Fibroblast of lung (primary cell): ENCODE measurements around the gene PPIL6. TPM values are rescaled to one million over a fixed set of nuclear protein-coding genes. Genes with fewer than 3 reads are reported as not detected.
A peak's percentile ranks its signal among the peaks of the same experiment; 100 is the strongest.

ENCODE experiments used
- DNase-seq, 2 donors: peaks; one replicate each; pipeline versions ENCODE4 v3.0.0 to v3.0.0-alpha.2; 2010; ENCODE audit warnings: low read depth in 2 of 2
- H2AFZ ChIP-seq: 2 replicates; pipeline ENCODE4 v1.5.1; 2012; ENCODE audit warnings: low read length, control low read depth, inconsistent platforms
- H3K27ac ChIP-seq: 2 replicates; pipeline ENCODE4 v1.5.1; 2011; ENCODE audit warnings: low read length, control low read depth; ENCODE audit not compliant: insufficient read depth
- H3K27me3 ChIP-seq: 2 replicates; pipeline ENCODE4 v1.5.1; 2011; ENCODE audit warnings: mild to moderate bottlenecking, low read length; ENCODE audit not compliant: control insufficient read depth, insufficient read depth
- H3K36me3 ChIP-seq: 2 replicates; pipeline ENCODE4 v1.5.1; 2011; ENCODE audit warnings: low read length; ENCODE audit not compliant: control insufficient read depth, insufficient read depth
- H3K4me1 ChIP-seq: 2 replicates; pipeline ENCODE4 v1.5.1; 2011; ENCODE audit warnings: low read length; ENCODE audit not compliant: control insufficient read depth, insufficient read depth; ENCODE audit errors: extremely low read depth
- H3K4me2 ChIP-seq: 2 replicates; pipeline ENCODE4 v1.5.1; 2011; ENCODE audit warnings: low read length, control low read depth; ENCODE audit not compliant: insufficient read depth; ENCODE audit errors: extremely low read depth
- H3K4me3 ChIP-seq, 4 experiments: fragments of 200-600 bp in 1 of 4; sonication (generic) in 1 of 4; replicated peaks in 1 of 4; 2 replicates each; pipeline ENCODE4 v1.5.1; 2011 to 2016; ENCODE audit warnings: low read length in 4 of 4, low read depth in 3 of 4, mild to moderate bottlenecking in 3 of 4, control low read depth in 2 of 4, inconsistent platforms in 1 of 4, mixed read lengths in 1 of 4; ENCODE audit not compliant: insufficient read depth in 1 of 4; ENCODE audit errors: control extremely low read depth in 1 of 4
- H3K79me2 ChIP-seq: 2 replicates; pipeline ENCODE4 v1.5.1; 2012; ENCODE audit warnings: mild to moderate bottlenecking, low read length, inconsistent platforms; ENCODE audit not compliant: control insufficient read depth, insufficient read depth
- H3K9ac ChIP-seq: 2 replicates; pipeline ENCODE4 v1.5.1; 2011; ENCODE audit warnings: mild to moderate bottlenecking, low read length, control low read depth; ENCODE audit not compliant: insufficient read depth
- H3K9me3 ChIP-seq: 2 replicates; pipeline ENCODE4 v1.5.1; 2012; ENCODE audit warnings: low read depth, low read length; ENCODE audit not compliant: control insufficient read depth, insufficient read depth
- H4K20me1 ChIP-seq: 2 replicates; pipeline ENCODE4 v1.5.1; 2011; ENCODE audit warnings: low read length; ENCODE audit not compliant: control insufficient read depth, insufficient read depth; ENCODE audit errors: extremely low read depth
- CTCF ChIP-seq, 2 donors: IDR thresholded peaks in 1 of 2; conservative IDR thresholded peaks in 1 of 2; 1 replicate in 1 of 2; 2 replicates in 1 of 2; pipeline ENCODE4 v1.5.1; 2011 to 2012; ENCODE audit warnings: low read length in 2 of 2, control low read depth in 1 of 2, inconsistent platforms in 1 of 2, low read depth in 1 of 2, mild to moderate bottlenecking in 1 of 2
- EZH2 ChIP-seq: IDR thresholded peaks from 2 replicates; pipeline ENCODE4 v1.5.1; 2012; ENCODE audit warnings: low read length, control low read depth, mild to moderate bottlenecking; ENCODE audit errors: missing control alignments
- polyA minus RNA-seq: library from RNA; depleted of rRNA, polyadenylated mRNA; stranded (reverse); fragments of >200 nt; gene quantifications from 2 replicates; pipeline ENCODE4 v1.2.3, GENCODE V29; 2011; ENCODE audit warnings: low replicate concordance
- polyA plus RNA-seq, 2 donors: library from polyadenylated mRNA; depleted of rRNA in 1 of 2; stranded (reverse) in 1 of 2; unstranded in 1 of 2; fragments of >200 nt; gene quantifications; 2 replicates each; pipeline ENCODE4 v1.2.1, GENCODE V29; 2011 to 2012; ENCODE audit warnings: missing spikeins in 1 of 2
- total RNA-seq: library from RNA; depleted of rRNA; stranded (reverse); fragments of >200 nt; gene quantifications from 2 replicates; pipeline ENCODE4 v1.2.1, GENCODE V29; 2014

The PPIL6 gene
- 5.0 and 8.5 TPM in 2 replicates for total RNA-seq
- polyA plus RNA-seq: 0.78 and 1.1 TPM in 2 replicates
- 0.23 and 0.49 TPM in 2 replicates for polyA plus RNA-seq (2012)
- 0.30 TPM in 1 of 2 replicates, not detected in the other for polyA minus RNA-seq

GRCh38 chr6:109440331-109441068, at the start of gene PPIL6, which contains the start of gene SMPD2:
Gene PPIL6 (minus strand): TSS chr6:109440628. CDS start chr6:109440590, 38 bp downstream.
Gene SMPD2 (plus strand): TSS chr6:109440724. CDS start chr6:109441122, 398 bp downstream.
- Histone ChIP-seq H3K27ac (peak within 1 kb of the TSS; percentile 86), H2AFZ (peak within 1 kb of the TSS; percentile 89), H3K79me2 (no peaks in the 10 kb centered on the region), H3K27me3 (no peaks in the 10 kb centered on the region), H3K36me3 (peaks cover 18% of the 10 kb centered on the region), H3K4me3 (peak within 1 kb of the TSS; percentile 70 to 95 (median 81)), H4K20me1 (no peaks in the 10 kb centered on the region), H3K9me3 (no peaks in the 10 kb centered on the region), H3K4me2 (peak within 1 kb of the TSS; percentile 97), H3K4me1 (peaks cover 3% of the 10 kb centered on the region), H3K9ac (peak within 1 kb of the TSS; percentile 92)
- TF ChIP-seq EZH2: no peak
- TF ChIP-seq CTCF (conservative IDR thresholded peaks at IDR 0.05 in 1 of 2, IDR thresholded peaks at IDR 0.05 in 1 of 2; ENCODE audit: low read depth in 1 of 2, low read length in 2 of 2): peak in 1 of 2 donors; percentile 27
- DNase-seq: peak; percentile 86 to 91

- Histone ChIP-seq H2AFZ (no peak overlapping the region), H3K27ac (no peak overlapping the region), H3K9me3 (no peaks in the 10 kb centered on the region), H3K27me3 (no peaks in the 10 kb centered on the region), H3K4me3 (no peak overlapping the region), H3K79me2 (no peaks in the 10 kb centered on the region), H4K20me1 (no peaks in the 10 kb centered on the region), H3K4me2 (no peak overlapping the region), H3K4me1 (no peaks in the 10 kb centered on the region), H3K36me3 (no peaks in the 10 kb centered on the region), H3K9ac (no peak overlapping the region)
- TF ChIP-seq CTCF (conservative IDR thresholded peaks at IDR 0.05 in 1 of 2, IDR thresholded peaks at IDR 0.05 in 1 of 2; ENCODE audit: low read depth in 1 of 2, low read length in 2 of 2) (no peak), EZH2 (no peak)
- DNase-seq: no peak
Observed at GRCh38 chr6:109488001-109488400, 47.6 kb upstream of the PPIL6 start.

GRCh38 chr6:109486068-109486467, 45.6 kb upstream of the PPIL6 start:
- H3K27me3 ChIP-seq: no peaks in the 10 kb centered on the region
- no peak for DNase-seq

More at GRCh38 chr6:109486068-109486467, 45.6 kb upstream of the PPIL6 start:
- H3K4me2 ChIP-seq: no peak overlapping the region
- H3K9me3 ChIP-seq: no peaks in the 10 kb centered on the region
- no peak overlapping the region for H2AFZ ChIP-seq
- H3K9ac ChIP-seq: no peak overlapping the region
- H3K36me3 ChIP-seq: no peaks in the 10 kb centered on the region
- TF ChIP-seq EZH2 (no peak), CTCF (conservative IDR thresholded peaks at IDR 0.05 in 1 of 2, IDR thresholded peaks at IDR 0.05 in 1 of 2; ENCODE audit: low read depth in 1 of 2, low read length in 2 of 2) (no peak)
- no peaks in the 10 kb centered on the region for H3K4me1 ChIP-seq
- no peaks in the 10 kb centered on the region for H3K79me2 ChIP-seq
- H4K20me1 ChIP-seq: no peaks in the 10 kb centered on the region
- no peak overlapping the region for H3K27ac ChIP-seq
- H3K4me3 ChIP-seq: no peak overlapping the region
